Renal cortex interstitium (tissue), 11 donors: Measurements from ENCODE around the gene TAC3. TPM values are rescaled to one million over a fixed set of nuclear protein-coding genes. Genes with fewer than 3 reads are reported as not detected.
"Not testable (repeated sequence)": the region's sequence is repeated elsewhere in the genome, so short reads cannot be mapped to it uniquely, and the experiment has no call there.

Experiments used
- DNase-seq, 11 donors: peaks; one replicate each; pipeline ENCODE4 v3.0.0-alpha.2; 2013; ENCODE audit warnings: low read depth in 9 of 11, low spot score in 4 of 11; ENCODE audit errors: extremely low read depth in 1 of 11
- polyA plus RNA-seq, 3 donors: library from polyadenylated mRNA; unstranded; fragments of 120-200 nt; gene quantifications; one replicate each; pipeline ENCODE4 v1.2.1, GENCODE V29; 2013; ENCODE audit not compliant: insufficient read length in 3 of 3

The TAC3 gene
- polyA plus RNA-seq, 3 donors, result 0.24 to 1.1 (median 0.47) TPM

- no peak for DNase-seq
Observed at GRCh38 chr12:56991319-56992246, 24.7 kb downstream of the TAC3 start.

- DNase-seq, result no peak
Observed at GRCh38 chr12:56990648-56991318, 25.5 kb downstream of the TAC3 start.

GRCh38 chr12:56989861-56990610, 26.3 kb downstream of the TAC3 start:
- no peak for DNase-seq

GRCh38 chr12:56988207-56988739, 28.1 kb downstream of the TAC3 start:
- DNase-seq, result no peak

GRCh38 chr12:56987551-56988053, 28.7 kb downstream of the TAC3 start:
- peak in 7 of 11 donors; percentile 47 to 75 (median 65) for DNase-seq

GRCh38 chr12:56987011-56987410, 29.3 kb downstream of the TAC3 start:
- no peak for DNase-seq

GRCh38 chr12:56985714-56986113, 30.6 kb downstream of the TAC3 start:
- not testable (repeated sequence) for DNase-seq

GRCh38 chr12:56983386-56983785, 32.9 kb downstream of the TAC3 start:
- no peak for DNase-seq

GRCh38 chr12:56982578-56983236, 33.6 kb downstream of the TAC3 start:
- DNase-seq, result not testable (repeated sequence)

- DNase-seq, result no peak
Observed at GRCh38 chr12:56980941-56981530, 35.3 kb downstream of the TAC3 start.

GRCh38 chr12:56980268-56980667, 36.1 kb downstream of the TAC3 start:
- no peak for DNase-seq

GRCh38 chr12:56979628-56980027, 36.7 kb downstream of the TAC3 start:
- no peak for DNase-seq

GRCh38 chr12:56978397-56979138, 37.8 kb downstream of the TAC3 start:
- no peak for DNase-seq

- not testable (repeated sequence) for DNase-seq
Observed at GRCh38 chr12:56977361-56977760, 39.0 kb downstream of the TAC3 start.

GRCh38 chr12:56974224-56974623, 42.1 kb downstream of the TAC3 start:
- not testable (repeated sequence) for DNase-seq

GRCh38 chr12:56968910-56969309, 47.4 kb downstream of the TAC3 start:
- not testable (repeated sequence) for DNase-seq

GRCh38 chr12:56965997-56966642, 50.2 kb downstream of the TAC3 start:
- not testable (repeated sequence) for DNase-seq
